AG09309 (cell line): ENCODE data around the gene CDHR5.
A peak's percentile ranks its signal among the peaks of the same experiment; 100 is the strongest.

Experiments
- DNase-seq: peaks from one replicate; pipeline ENCODE4 v3.0.0-alpha.2; 2010; ENCODE audit warnings: low read depth
- H3K4me3 ChIP-seq: 2 replicates; pipeline ENCODE4 v1.5.1; 2011; ENCODE audit warnings: mild to moderate bottlenecking, low read depth, low read length, moderate library complexity; ENCODE audit not compliant: control insufficient read depth
- TF ChIP-seq, protein P1 (sequence below): IDR thresholded peaks from 2 replicates; pipeline ENCODE4 v1.5.1; 2011; ENCODE audit warnings: mild to moderate bottlenecking, low read depth, low read length, inconsistent platforms; ENCODE audit not compliant: insufficient read depth, control insufficient read depth; ENCODE audit errors: missing control alignments

CDHR5 gene

DNA sequence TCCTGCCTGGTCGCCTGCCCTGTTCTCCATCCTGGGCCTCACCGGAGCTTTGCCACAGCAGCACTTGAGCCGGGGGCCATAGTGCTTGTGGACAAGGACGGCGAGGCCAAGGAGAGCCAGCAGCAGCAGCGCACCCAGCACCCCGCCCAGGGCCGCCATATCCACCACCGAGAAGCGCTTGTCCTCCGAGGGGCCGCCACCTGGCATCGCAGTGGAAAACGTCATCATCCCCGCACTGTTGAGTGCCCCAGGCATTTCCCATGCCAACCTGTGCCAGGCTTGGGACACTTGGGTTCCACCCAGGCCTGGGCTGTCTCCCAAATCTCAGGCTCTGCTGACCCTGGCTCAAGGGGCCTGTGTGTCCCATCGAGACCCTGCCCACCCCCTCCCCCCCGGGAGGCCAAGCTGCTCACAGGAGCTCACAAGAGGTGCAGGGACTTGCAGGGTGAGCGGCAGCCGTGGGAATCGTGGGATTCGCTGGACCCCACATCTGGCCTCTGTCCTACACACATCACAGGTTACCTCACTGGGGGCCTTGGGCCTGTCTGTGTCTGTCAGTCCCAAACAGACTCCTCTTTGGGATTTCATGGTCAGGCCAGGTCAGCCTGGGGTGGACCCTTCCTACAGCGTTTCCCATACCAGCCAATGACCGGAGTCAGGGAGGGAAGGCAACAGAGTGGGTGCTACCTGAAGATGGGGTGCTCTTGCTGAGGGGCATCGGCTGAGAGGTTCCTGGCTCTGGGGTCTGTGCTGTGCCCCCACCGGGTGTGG lies 6.7 kb downstream of the CDHR5 start:
- DNase-seq, result no peak
- TF ChIP-seq, protein P1, sequence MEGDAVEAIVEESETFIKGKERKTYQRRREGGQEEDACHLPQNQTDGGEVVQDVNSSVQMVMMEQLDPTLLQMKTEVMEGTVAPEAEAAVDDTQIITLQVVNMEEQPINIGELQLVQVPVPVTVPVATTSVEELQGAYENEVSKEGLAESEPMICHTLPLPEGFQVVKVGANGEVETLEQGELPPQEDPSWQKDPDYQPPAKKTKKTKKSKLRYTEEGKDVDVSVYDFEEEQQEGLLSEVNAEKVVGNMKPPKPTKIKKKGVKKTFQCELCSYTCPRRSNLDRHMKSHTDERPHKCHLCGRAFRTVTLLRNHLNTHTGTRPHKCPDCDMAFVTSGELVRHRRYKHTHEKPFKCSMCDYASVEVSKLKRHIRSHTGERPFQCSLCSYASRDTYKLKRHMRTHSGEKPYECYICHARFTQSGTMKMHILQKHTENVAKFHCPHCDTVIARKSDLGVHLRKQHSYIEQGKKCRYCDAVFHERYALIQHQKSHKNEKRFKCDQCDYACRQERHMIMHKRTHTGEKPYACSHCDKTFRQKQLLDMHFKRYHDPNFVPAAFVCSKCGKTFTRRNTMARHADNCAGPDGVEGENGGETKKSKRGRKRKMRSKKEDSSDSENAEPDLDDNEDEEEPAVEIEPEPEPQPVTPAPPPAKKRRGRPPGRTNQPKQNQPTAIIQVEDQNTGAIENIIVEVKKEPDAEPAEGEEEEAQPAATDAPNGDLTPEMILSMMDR, result no peak
- no peak overlapping the region for H3K4me3 ChIP-seq

DNA sequence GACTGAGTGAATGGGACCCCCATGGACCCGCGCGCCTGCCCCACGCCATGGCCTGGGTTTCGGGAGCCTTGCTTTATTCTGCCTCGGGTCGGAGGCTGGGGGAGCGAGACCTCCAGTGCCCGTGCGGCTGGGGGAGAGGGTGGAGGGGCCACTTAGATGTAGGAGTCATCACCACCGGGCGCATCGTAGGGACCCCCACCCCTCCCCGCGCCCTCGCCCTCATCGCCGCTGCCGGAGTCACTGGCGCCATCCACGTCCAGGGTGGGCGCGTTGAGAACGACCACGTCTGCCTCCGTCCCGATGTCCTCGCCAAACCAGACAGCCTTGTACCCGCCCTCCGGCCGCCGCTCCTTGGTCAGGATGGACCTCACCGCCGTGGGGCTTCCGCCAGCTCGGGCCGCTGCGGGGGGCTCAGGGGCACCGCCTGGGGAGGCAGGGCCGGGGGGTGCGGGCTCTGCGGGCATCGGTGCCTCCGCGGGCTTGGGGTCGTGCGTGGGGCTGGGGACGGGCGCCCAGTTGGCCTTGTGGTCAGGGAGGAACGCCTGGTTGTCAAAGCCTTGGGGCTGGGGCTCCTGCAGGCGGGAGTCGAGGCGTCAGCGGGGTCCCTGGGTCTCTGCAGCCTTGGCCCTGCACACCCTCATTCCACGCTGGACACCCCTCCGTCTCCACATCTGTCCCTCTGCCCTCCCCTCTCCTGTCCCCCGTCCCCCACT lies 7.4 kb downstream of the CDHR5 start:
- no peak overlapping the region for H3K4me3 ChIP-seq
- TF ChIP-seq, protein P1, result no peak
- no peak for DNase-seq

DNA sequence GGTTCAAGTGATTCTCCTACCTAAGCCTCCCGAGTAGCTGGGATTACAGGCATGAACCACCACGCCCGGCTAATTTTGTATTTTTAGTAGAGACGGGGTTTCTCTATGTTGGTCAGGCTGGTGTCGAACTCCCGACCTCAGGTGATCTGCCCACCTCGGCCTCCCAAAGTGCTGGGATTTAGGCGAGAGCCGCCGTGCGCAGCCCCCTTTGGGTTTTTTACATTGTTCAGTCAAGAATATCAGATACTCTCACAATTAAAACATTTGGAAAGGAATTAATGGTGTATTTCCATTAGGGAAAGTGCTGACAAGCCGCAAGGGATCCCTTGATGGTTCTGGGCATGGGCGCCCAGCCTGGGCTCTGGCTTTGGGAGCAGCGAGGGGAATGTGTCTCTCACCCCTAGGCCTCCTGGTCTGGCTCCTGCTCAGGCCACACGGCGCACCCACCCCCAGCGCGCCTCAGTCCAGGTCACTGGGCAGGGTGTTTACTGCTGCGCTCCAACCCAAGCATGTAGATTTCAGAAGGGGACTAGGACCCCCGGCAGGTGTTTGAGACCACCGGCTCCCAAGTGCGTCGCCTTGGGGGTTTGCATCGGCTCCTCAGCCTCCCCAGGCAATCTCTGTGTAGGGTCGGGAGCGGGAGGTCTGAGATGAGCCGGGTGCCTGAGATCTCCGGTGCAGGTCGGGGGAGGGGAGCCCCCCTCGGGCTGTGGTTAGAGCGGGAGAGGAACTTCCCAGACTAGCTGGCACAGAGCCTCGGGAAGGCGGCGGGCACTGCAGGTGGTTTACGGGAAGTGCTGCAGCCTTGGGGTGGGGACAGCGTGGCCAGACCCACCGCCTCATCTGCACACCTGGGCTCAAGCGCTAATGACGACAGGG lies 8.2 kb downstream of the CDHR5 start:
- TF ChIP-seq, protein P1, result no peak
- no peak overlapping the region for H3K4me3 ChIP-seq
- DNase-seq, result no peak

DNA sequence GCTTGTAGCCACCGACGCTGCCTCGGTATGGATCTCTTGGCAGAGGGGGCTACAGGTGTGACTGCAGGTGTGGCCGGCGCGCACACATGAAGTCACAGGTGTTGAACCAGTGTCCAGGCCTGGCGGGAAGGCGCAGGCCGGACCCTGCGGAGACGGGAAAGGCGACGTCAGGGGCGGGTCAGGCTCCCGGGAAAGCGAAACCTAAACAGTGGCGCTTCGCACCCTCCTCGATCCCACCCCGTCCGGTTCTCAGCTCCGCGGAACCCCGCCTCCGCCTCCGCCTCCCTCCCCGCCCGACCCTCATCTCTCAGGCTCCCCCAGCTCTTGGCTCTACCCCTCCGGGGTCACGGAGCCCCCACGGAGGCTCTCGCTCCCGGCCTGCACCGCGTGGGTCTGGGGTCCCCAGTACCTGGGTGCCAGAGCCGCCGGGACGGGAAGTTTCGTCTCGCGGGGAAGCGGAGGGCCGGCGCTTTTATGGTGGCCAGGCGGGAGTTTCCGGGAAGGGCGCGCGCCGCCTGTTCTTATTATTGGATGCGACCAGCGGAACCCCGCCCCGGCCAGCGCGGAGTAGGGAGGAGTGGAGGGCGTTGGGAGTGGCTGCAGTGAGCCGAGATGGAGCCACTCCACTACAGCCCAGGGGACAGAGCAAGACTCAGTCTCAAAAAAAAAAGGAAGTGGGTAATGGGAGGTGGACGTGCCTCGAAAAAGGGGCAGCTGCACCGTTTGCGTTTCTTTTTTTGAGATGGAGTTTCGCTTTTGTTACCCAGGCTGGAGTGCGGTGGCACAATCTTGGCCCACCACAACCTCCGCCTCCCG lies 9.0 kb downstream of the CDHR5 start, which contains the start of gene IRF7:
IRF7 (minus strand) TSS at position 447 of the 816 bp plus-strand sequence. CDS start 586 bp downstream, outside the sequence.
- DNase-seq, result peak; percentile 38
- H3K4me3 ChIP-seq, result peak within 1 kb of the TSS; percentile 70
- TF ChIP-seq, protein P1, result no peak

DNA sequence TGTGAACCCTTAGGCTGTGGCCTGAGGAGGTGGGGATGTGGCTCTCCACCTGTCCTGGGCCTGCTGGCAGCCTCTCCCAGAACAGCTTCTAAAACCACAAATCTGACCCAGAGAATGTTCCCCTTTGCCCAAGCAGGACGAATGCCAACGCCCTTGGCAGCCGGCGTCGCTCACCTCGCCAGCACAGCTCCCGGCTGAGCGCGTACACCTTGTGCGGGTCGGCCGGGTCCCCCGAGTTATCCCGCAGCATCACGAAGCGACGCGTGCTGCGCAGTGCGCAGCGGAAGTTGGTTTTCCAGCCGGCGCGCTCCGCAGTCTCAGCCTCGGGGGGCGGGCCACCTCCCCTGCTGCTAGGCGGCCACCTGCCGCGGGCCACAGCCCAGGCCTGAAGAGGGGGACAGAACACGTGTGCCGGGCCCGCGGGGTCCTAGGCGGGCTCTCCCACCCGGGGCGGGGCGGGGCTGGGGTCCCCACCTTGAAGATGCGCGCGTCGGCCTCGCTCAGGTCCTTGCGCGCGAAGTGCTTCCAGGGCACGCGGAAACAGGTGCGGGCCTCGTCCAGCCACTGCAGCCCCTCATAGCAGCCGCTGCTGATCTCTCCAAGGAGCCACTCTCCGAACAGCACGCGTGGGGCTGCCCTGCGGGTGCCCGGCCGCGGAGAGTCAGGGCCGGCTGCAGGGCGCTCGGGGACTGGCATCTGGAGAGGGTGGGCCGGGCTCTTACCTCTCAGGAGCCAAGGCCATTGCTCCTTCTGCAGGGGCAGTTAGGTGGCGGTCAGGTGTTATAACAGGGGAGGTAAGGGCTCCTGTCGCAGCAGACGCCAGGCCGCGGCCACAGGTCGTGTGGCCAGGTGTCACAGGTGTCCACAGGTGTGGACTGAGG lies 9.9 kb downstream of the CDHR5 start:
- peak overlapping the region; percentile 70 for H3K4me3 ChIP-seq
- DNase-seq, result no peak
- TF ChIP-seq, protein P1, result no peak
